Activated CD4-positive, alpha-beta T cell treated with anti-CD3 and anti-CD28 coated beads for 48 hours (primary cell): ENCODE measurements around the gene FNIP2.
A peak's percentile ranks its signal among the peaks of the same experiment; 100 is the strongest.
"Not testable (repeated sequence)": the region's sequence is repeated elsewhere in the genome, so short reads cannot be mapped to it uniquely, and the experiment has no call there.

Source experiments
- DNase-seq: peaks from one replicate; pipeline ENCODE4 v3.0.0-alpha.2; 2020

FNIP2 gene

DNA sequence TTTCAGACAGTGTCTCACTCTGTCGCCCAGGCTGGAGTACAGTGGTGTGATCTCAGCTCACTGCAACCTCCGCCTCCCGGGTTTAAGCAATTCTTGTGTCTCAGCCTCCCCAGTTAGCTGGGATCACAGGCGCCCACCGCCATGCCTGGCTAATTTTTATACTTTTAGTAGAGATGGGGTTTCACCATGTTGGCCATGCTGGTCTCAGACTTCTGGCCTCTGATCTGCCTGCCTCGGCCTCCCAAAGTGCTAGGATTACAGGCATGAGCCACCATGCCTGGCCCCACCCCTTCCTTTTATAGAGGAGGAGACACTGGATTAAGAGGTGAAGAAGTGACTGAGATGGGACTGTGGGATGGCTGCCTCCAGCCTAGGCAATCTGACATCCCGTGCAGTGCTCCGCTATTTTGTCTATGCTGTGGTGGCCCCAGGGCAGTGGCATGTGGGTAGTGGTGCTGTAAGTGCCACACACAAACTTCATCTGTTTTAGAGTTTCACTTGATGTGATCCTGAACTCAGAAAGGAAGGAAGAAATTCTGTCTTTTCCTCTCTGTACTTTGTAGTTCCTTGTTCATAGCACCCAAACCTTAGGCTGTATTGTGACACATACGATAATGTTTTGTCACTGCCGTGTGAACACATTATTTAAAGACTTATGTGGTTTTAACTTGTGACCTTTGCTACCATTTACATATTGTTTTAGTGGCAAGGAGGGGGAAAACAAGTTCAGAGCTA is 48.9 kb downstream of the FNIP2 start:
- no peak for DNase-seq

DNA sequence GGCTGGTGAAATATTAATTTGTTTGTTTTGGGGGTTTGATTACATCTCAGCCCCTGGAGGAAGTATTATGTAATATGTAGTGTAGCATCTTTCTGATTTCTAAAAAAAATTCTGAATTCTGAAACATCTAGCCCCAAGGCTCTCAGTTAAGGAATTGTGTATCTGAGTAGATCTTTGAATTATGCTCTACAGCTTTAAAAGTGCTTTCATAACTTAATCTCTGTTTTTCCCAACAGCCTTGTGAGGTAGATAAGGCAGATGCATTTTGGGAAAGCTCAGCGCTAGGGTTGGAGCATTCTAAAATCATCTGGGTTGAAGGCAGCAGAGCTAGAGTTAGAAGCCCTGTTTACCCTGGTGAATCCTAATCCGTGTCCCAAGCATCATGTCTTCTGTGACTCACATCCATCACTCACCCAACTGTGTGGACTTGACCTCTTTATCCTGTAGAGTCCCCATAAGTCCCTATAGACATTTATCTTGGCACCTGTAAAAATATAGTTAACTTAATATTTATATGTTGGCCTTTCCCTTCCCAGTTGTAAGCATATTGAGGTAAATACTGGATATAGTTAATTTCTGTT is 49.8 kb downstream of the FNIP2 start:
- no peak for DNase-seq

DNA sequence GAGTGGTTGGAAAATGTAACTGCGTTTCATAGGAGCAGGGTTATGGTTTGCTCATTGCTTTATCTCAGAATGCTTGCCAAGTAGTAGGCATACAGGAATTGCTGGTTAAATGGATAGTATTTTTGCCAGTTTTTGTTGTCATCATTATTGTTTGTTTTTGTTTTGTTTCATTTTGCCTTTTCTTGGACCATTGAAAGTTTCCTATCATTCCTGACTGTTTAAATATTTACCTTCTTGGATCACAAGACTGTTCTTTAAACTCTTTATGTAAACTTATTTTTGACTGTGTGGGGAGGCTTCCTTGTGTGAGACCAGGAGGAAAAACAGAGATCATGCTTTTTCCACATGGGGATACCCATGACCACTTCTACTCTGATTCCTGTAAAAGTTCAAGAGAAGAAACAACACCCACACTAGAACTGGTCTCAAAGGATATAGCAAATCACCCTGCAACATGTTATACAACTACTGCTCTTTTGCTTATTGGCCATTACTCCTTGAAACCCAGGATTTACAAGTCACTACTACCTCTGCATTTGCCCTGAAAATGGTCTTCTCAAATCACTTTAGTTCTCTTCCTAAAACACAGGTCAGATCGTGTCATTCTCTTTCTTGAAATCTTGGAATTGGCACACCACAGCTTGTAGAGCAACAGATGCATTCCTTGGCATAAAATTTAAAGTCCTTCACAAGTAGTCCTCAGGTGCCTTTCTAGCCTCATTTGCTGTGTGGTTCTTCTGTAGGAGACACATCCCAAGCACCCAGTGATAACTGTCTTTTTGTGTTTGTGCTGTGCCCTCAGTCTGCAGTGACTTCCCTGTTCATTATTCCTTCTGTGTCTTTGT is 51.3 kb downstream of the FNIP2 start:
- DNase-seq, result no peak

DNA sequence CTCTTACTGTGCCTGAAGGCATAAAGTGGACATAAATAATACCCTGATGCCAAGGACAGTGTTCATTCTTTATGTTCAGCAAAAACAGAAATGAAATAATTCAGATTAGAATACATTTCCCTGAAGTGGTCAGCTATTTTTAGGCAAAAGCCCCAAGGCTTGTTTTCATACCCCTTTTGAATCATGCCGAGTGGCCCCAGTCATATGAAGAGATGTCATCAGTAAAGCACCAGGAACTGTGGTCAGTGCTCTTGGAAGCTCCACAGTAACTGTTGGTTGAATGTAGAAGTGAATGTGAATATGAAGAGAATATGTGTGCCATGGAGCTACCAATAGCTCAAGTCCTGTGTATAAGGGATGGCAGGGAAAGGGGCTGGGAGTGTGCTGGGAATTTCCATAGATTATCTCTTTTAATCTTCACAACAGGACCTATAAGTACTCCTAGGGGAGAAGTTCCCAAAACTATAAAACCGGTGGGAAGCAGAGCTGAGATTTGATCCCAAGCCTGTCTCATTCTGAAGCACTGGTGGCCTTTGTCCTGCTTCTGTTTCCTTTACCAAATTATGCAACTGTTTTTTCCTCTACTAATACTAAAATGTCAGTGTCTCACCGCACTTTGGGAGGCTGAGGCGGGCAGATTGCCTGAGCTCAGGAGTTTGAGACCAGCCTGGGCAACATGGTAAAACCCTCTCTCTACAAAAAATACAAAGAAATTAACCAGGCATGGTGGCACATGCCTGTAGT is 52.6 kb downstream of the FNIP2 start:
- DNase-seq, result peak; percentile 38

DNA sequence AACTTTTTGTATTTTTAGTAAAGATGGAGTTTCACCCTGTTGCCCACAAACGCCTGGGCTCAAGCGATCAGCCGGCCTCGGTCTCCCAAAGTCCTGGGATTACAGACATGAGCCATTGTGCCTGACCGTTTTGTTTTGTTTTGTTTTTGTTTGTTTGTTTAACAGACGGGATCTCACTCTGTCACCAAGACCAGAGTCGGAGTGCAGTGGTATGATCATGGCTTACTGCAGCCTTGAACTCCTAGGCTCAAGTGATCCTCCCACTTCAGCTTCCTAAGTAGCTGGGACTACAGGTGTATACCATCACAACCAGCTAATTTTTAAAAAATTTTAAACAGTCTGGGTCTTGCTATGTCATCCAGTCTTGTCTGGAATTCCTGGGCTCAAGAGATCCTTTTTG is 53.5 kb downstream of the FNIP2 start:
- no peak for DNase-seq

DNA sequence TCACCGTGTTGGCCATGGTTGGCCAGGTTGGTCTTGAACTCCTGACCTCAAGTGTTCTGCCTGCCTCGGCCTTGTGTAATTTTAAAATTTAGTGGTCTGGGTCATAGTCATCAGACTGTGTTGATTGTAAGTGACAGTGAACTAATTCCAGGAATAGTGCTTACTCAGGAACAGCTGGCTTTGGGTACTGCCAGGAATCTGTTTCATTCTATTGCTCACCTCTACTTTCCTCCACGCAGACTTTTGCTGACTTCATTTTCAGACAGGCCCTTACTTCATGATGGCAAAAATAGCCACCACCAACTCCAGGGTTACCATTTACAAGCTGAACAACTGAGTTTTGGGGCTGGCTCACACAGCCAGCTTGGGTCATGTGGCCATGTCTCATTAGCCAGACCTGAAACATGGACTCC is 54.6 kb downstream of the FNIP2 start:
- DNase-seq, result peak; percentile 36

DNA sequence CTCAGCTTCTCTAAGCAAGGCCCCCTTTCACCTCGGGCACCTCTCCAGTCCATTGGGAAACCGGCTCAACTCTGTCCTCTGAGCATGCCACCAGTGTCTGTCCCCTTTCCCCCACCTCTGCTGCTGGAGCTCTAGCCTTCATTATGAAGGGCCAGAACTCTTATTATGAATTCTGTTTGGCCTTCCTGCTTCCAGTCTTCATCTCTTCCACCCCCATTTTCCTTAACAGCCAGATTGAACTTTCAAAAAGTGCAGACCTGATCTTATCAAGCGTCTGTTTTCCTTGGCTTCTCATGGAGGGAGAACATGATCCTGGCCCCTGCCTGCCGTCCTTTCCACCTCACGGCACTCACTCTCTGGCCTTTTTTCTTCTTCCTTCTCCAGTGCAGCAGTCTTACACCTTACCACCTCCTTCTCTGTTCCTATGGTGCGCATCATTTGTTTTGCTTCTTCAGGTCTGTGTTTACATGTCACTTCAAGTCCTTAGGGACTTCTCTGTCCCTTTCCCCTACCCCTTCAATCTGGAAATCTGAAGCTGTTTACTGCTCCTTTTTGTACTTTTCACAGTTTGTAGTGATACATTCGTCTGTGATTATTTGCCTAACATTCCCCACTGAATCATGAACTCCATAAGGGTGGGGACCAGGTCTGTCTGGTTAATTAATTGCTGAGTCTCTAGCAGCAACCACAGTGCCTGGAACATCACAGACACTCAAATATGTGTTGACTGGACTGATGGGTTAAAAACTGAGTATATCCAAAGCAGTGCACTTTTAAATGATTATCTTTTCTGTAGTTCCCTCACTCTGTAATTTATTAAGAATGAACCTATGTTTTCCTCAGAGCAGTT is 55.8 kb downstream of the FNIP2 start:
- DNase-seq, result no peak

DNA sequence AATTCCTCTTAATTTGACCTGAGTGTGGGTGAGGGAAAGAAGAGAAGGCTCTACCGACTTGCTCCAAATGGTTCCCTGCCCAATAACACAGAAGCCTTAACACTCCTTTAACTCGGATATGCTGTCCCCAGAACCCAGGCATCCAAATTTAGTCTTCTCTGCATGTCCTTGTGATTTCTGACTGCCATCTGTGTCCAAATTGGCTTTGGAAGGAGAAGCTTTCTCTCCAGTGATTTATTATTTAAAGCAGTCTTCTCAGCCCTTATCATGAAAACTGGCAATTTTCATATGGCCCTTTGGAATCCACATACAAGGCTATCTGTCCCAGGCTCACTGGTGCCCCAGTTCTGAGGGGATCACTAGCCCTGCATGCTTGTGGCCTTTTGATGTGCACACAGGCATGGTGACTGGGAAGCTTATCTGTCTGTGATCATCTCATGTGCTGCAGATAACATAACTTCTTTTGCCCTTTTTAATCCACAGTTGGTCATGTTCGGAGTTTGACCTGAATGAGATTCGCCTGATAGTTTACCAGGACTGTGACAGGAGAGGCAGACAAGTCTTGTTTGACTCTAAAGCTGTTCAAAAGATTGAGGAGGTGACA is 56.7 kb downstream of the FNIP2 start:
- DNase-seq, result no peak

DNA sequence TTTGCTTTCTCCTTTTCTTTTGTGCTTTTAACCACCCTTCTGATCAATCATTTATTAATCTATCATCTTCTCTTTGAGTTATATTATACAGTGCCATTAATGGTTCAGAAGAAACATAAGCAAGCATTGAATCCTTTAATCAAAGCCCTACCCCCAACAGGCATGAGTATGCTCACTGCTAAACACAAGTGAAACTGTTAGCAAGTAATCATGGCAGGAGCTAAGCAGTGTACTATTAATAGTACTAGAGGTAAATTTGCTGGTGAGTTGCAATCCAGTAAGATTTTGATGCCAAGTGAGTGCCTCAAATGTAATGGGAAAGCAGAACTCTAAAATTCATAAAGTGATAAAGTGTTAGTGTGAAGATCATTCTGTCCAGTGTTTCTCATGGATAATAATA is 57.2 kb downstream of the FNIP2 start:
- DNase-seq, result no peak

DNA sequence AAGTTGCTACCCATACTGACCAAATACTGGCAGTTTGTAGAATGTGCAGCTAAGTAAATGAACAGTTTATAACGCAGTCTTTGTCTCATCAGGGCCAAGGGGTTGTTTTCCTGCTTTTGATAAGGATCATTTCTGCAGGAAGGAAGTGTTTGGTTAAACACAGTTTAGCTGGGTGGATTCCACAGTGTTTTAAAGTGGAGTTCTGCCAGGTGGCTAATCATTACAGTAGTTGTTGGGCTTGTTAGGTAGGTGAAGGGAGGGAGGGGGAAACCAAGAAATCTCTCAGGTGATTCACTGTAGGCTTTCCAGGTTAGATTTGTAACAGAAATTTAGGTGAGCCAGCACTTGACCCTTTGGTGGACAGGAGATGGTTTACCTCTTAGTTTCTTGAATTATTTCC is 58.1 kb downstream of the FNIP2 start:
- DNase-seq, result no peak

DNA sequence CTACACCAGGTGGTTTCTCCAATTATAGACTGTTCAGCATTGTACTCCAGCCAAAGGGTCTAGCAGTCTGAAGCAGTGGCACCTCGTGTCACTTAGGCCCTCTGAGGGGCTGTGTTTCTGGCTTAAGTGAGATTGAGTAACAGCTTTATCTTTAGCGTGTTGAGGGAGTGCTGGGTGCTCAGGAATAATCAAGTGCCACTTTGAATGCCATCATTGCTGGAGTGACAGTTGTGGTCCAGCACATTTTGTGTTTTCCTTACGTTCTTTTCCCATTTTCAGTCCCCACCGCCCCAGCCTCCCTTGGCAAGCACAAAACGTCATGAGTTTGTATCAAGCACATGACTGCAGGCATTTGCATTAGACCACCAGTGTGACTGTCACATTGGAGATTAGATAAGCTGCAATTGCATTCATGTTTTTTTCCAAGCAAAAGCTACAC is 58.7 kb downstream of the FNIP2 start:
- DNase-seq, result no peak

DNA sequence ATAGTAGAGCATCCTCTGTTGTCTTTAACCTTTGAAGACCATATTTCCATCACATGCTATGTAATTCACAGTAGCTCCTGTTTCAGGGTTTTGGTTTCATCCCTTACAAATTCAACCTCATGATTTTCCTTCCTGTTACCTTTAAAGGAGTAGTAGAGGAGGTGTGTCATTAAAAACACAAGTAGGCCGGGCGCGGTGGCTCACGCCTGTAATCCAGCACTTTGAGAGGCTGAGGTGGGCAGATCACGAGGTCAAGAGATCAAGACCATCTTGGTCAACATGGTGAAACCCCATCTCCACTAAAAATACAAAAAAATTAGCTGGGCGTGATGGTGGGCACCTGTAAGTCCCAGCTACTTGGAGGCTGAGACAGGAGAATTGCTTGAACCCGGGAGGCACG is 59.3 kb downstream of the FNIP2 start:
- not testable (repeated sequence) for DNase-seq

DNA sequence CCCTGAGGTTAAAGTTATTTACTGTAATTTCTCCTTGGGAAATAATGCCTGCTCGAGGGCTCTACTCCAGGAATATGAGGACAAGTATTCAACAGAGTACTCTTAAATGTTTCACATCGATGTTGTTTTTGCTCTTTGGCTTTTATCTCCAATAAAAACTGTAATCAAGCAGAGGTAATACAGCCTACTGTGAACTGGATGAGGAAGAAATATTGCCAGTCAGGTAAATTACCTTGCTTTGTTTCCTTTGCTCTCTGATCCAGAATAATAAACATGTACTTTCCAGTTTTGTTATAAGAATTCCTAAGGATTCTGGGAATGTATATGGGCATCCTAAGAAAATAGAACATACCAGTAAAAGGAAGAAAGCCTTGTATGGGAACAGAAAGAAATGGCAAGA is 60.4 kb downstream of the FNIP2 start:
- DNase-seq, result no peak

DNA sequence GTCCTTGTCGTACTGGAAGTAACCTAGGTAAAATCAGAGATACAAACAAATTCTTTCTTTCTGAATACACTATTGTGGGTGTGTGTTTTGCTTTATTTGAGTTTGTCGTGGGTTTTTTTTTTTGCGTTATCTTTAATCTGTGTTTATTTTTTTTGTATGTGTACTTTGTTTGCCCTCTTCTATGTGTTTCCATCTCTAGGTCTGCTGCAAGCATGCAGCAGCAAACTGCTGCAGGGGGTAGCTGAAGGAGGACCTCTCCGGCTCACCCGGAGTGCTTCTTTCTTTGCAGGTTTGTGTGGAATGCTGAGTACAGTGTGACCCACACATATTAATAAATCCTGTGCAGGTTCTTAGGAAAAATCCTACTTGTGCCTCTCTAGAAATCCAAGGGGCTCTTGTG is 64.8 kb downstream of the FNIP2 start:
- DNase-seq, result no peak

DNA sequence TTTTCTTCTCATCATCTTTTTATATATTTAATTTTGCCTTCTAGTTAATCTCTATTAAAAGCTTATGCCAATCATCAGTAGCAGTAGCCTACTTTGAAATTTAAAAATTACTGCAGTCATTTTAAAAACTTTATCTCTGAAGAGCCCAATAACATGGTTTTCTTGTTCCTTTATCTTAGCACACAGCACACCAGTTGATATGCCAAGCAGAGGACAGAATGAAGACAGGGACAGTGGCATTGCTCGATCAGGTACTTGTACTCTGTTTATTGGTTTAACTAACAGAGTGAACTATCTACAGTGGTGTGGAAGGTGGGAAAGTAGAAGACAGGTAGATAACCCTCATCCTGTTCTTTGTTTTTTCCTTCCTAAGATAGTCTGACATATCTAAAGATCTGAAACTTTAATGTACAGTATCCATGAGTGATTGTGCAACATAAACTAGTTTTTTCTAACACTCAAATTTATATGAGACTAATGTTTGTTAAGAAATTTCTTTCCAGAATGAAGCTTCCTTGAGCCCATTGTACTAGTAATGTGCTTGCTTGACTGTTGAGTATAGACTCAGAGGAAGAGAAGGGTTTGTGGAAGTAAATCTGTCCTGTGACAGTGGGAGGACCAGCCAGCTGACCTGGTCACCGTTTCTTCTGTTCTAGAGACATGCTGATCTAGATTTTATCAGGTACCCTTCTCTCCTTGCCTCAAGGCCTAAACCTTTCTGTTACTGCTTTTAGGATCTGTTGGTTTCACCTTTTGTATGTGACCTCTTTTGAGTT is 66.6 kb downstream of the FNIP2 start:
- no peak for DNase-seq

DNA sequence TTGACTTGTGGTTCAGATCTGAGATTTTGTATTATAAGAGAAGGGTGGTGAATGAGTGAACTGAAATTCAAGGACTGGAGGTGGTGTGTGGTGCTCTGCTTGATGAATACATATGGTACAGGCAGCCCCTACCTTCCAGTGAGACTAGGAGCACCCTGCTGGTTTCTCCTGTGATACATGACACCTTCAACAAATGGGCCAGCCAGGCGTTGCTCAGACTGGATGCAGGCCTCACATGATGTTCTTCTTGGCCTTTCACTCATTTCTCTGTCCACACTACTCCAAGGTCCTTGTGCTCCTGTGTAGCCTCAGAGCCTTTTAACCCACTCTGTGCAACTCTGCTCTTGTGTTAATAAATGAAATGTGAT is 67.2 kb downstream of the FNIP2 start:
- DNase-seq, result no peak

DNA sequence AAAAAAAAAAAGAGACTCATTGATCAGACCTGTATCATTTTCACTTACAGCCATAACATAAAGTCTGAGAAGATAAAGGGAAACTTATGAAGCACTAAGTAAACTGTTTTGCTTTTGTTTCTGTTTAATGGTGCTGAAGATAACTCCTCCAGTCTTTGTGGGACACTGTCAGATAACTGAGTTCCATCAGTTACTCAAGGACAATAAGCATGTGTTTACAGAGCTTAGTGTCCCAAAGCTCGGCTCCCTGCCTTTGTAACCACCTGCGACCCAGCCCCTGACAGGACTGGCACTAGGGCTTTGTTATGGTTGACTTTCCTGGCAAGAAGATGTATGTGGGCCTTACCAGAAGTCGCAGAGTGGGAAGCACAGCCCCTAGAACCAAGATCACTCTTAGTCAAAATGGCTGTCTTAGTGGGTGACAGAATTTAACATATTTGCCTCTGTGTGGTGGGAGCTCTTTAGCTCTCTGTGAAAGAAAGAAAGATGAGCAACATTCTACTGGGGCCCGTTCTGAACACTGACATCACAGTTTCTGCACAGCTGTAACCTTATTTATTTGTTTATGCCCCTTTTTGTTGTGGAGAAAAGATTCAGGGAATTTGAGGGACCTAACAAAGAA is 68.1 kb downstream of the FNIP2 start:
- no peak for DNase-seq

DNA sequence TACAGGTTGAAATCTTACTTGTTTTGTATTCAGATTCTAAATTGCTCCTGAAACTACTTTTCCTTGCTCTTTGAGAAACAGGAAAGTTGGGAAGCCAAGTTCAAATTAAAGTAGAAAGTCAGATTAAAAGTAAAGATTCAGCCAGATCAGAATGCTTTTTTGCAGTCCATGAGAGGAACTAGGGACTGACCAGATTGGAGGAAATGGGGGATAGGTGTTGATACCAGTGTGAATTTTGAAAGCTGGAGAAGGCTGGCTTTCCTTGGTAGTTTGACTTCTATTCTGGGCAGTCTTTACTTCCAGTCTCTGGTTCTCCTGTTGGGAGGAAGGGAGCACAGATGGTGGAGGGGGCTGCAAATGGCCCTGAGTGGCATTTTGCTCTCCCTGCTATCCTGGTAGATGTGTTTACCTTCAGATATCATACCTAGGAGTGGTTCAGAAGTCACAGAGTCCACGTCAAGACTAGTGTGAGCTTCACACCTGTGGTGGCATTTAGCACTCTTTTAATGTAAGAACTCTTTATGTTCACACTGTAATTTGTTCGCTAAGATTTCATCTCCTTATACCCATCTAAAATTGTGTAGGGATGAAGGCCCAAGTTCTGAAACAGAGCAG is 68.8 kb downstream of the FNIP2 start:
- no peak for DNase-seq

DNA sequence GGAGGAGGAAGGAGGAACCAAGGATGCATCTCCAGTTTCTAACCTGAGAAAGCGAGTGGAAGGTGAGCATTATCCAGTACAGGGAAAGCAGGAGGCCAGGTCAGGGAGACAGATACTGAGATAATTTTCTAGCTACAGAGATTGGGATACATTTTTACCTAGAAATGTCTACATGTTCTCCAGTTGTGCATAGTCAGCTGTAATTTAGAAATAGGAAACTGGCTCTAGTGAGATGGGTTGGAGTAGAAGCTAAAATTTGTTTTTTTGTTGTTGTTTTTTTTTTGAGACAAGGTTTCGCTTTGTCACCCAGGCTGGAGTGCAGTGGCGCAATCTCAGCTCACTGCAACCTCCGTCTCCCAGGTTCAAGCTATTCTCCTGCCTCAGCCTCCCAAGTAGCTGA is 71.3 kb downstream of the FNIP2 start:
- no peak for DNase-seq

DNA sequence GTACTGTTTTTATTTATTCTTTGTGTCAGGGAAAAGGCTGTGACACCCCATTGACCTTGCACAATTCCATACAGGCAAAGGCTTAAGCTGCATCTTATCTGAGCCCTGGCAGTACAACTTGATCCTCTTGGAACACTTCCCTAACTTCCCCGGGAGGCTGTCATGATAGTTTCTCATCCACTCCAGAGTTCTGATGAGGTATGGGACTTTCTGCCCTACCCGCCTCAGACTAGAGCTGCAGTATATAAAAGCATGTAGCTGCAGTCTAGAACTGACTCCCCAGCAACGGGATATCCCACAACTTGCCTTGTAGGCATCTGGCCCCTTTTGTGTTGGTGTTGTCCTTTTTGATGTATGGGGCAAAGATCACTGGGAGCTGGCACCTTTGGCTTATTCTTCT is 72.7 kb downstream of the FNIP2 start:
- DNase-seq, result no peak
